ENCODE measurements around the gene SLC36A1. TPM values are rescaled to one million over a fixed set of nuclear protein-coding genes. Genes with fewer than 3 reads are reported as not detected.

SLC36A1 gene
- total RNA-seq, 5 donors from 2014 or later (not counting 1 experiment from before 2014, with no cell fraction given), result 5.1 to 8.5 (median 6.3) TPM

GRCh38 chr5:151476016-151476415, 28.6 kb downstream of the SLC36A1 start:
- CTCF ChIA-PET, result no interaction called here
- H3K9me3 Mint-ChIP-seq, result no peaks in the 10 kb centered on the region
- 80% methylated on average over 1 of the region's 3 CpGs for WGBS (ENCODE audit: insufficient coverage)
- peaks cover 4 to 31% of the 10 kb centered on the region in 2 donors for H3K36me3 ChIP-seq (ENCODE audit: control insufficient read depth in 2 of 2, extremely low read depth in 1 of 2, insufficient read depth in 1 of 2, low read length in 1 of 2)
- H3K9me3 ChIP-seq, result no peaks in the 10 kb centered on the region
- no peak overlapping the region for H3K27ac ChIP-seq (ENCODE audit: low read length)
- ATAC-seq (replicated peaks in 1 of 4), result no peak
- no peak overlapping the region for H3K4me3 ChIP-seq (ENCODE audit: control insufficient read depth in 1 of 2, extremely low read depth in 1 of 2, low read length in 1 of 2)
- H3K4me1 Mint-ChIP-seq, result no peaks in the 10 kb centered on the region
- peaks cover 64% of the 10 kb centered on the region for H3K36me3 Mint-ChIP-seq
- DNase-seq, result no peak
- POLR2A ChIA-PET, result no interaction called here
- no peaks in the 10 kb centered on the region for H3K4me1 ChIP-seq (ENCODE audit: control insufficient read depth in 1 of 2, extremely low read depth in 1 of 2, insufficient read depth in 2 of 2, low read length in 2 of 2)
- no peaks in the 10 kb centered on the region for H3K27me3 Mint-ChIP-seq
- H3K27ac Mint-ChIP-seq, result no peak overlapping the region
- no peak overlapping the region for H3K4me3 Mint-ChIP-seq
- no peaks in the 10 kb centered on the region for H3K27me3 ChIP-seq (replicated peaks in 1 of 2; ENCODE audit: control insufficient read depth in 2 of 2, extremely low read depth in 1 of 2, insufficient read depth in 2 of 2, low read length in 1 of 2)

GRCh38 chr5:151477101-151477500, 29.7 kb downstream of the SLC36A1 start:
- Histone ChIP-seq H3K36me3 (ENCODE audit: control insufficient read depth in 2 of 2, extremely low read depth in 1 of 2, insufficient read depth in 1 of 2, low read length in 1 of 2) (peaks cover 4 to 34% of the 10 kb centered on the region in 2 donors), H3K27me3 (replicated peaks in 1 of 2; ENCODE audit: control insufficient read depth in 2 of 2, extremely low read depth in 1 of 2, insufficient read depth in 2 of 2, low read length in 1 of 2) (no peaks in the 10 kb centered on the region), H3K27ac (ENCODE audit: low read length) (no peak overlapping the region), H3K9me3 (no peaks in the 10 kb centered on the region), H3K4me3 (ENCODE audit: control insufficient read depth in 1 of 2, extremely low read depth in 1 of 2, low read length in 1 of 2) (no peak overlapping the region), H3K4me1 (ENCODE audit: control insufficient read depth in 1 of 2, extremely low read depth in 1 of 2, insufficient read depth in 2 of 2, low read length in 2 of 2) (no peaks in the 10 kb centered on the region)
- H3K9me3 Mint-ChIP-seq, result no peaks in the 10 kb centered on the region
- CTCF ChIA-PET, result no interaction called here
- no peaks in the 10 kb centered on the region for H3K27me3 Mint-ChIP-seq
- DNase-seq (no peak), ATAC-seq (replicated peaks in 1 of 4) (no peak)
- H3K4me1 Mint-ChIP-seq, result no peaks in the 10 kb centered on the region
- WGBS (ENCODE audit: insufficient coverage), result 100% methylated on average over 2 of the region's 4 CpGs
- H3K27ac Mint-ChIP-seq, result no peak overlapping the region
- H3K36me3 Mint-ChIP-seq, result peaks cover 72% of the 10 kb centered on the region
- POLR2A ChIA-PET, result no interaction called here
- no peak overlapping the region for H3K4me3 Mint-ChIP-seq

GRCh38 chr5:151480384-151481293, 33.2 kb downstream of the SLC36A1 start:
- H3K27ac Mint-ChIP-seq, result no peak overlapping the region

GRCh38 chr5:151483176-151483575, 35.8 kb downstream of the SLC36A1 start:
- no peak for DNase-seq
- Mint-ChIP-seq H3K4me3 (no peak overlapping the region), H3K36me3 (peaks cover 81% of the 10 kb centered on the region), H3K9me3 (no peaks in the 10 kb centered on the region), H3K4me1 (no peaks in the 10 kb centered on the region), H3K27me3 (no peaks in the 10 kb centered on the region), H3K27ac (no peak overlapping the region)
- ChIA-PET CTCF (no interaction called here), POLR2A (no interaction called here)
- no peak for ATAC-seq (replicated peaks in 1 of 4)
- WGBS (ENCODE audit: insufficient coverage), result no CpG with 5 or more reads among the region's 3 CpGs
- H3K27ac ChIP-seq (ENCODE audit: low read length), result no peak overlapping the region
- peaks cover 3 to 39% of the 10 kb centered on the region in 2 donors for H3K36me3 ChIP-seq (ENCODE audit: control insufficient read depth in 2 of 2, extremely low read depth in 1 of 2, insufficient read depth in 1 of 2, low read length in 1 of 2)
- no peaks in the 10 kb centered on the region for H3K4me1 ChIP-seq (ENCODE audit: control insufficient read depth in 1 of 2, extremely low read depth in 1 of 2, insufficient read depth in 2 of 2, low read length in 2 of 2)
- no peaks in the 10 kb centered on the region for H3K27me3 ChIP-seq (replicated peaks in 1 of 2; ENCODE audit: control insufficient read depth in 2 of 2, extremely low read depth in 1 of 2, insufficient read depth in 2 of 2, low read length in 1 of 2)
- H3K9me3 ChIP-seq, result no peaks in the 10 kb centered on the region
- H3K4me3 ChIP-seq (ENCODE audit: control insufficient read depth in 1 of 2, extremely low read depth in 1 of 2, low read length in 1 of 2), result no peak overlapping the region

More at GRCh38 chr5:151480384-151481293, 33.2 kb downstream of the SLC36A1 start:
- H3K4me1 ChIP-seq (ENCODE audit: control insufficient read depth in 1 of 2, extremely low read depth in 1 of 2, insufficient read depth in 2 of 2, low read length in 2 of 2), result no peaks in the 10 kb centered on the region
- ATAC-seq (replicated peaks in 1 of 4) (no peak), DNase-seq (no peak)
- 86% methylated on average over 1 of the region's 7 CpGs for WGBS (ENCODE audit: insufficient coverage)
- Mint-ChIP-seq H3K9me3 (no peaks in the 10 kb centered on the region), H3K4me3 (no peak overlapping the region), H3K4me1 (no peaks in the 10 kb centered on the region), H3K27me3 (no peaks in the 10 kb centered on the region), H3K36me3 (peaks cover 74% of the 10 kb centered on the region)
- no peak overlapping the region for H3K4me3 ChIP-seq (ENCODE audit: control insufficient read depth in 1 of 2, extremely low read depth in 1 of 2, low read length in 1 of 2)
- ChIA-PET CTCF (no interaction called here), POLR2A (no interaction called here)
- H3K9me3 ChIP-seq, result no peaks in the 10 kb centered on the region
- H3K36me3 ChIP-seq (ENCODE audit: control insufficient read depth in 2 of 2, extremely low read depth in 1 of 2, insufficient read depth in 1 of 2, low read length in 1 of 2), result peaks cover 4 to 44% of the 10 kb centered on the region in 2 donors
- no peaks in the 10 kb centered on the region for H3K27me3 ChIP-seq (replicated peaks in 1 of 2; ENCODE audit: control insufficient read depth in 2 of 2, extremely low read depth in 1 of 2, insufficient read depth in 2 of 2, low read length in 1 of 2)
- no peak overlapping the region for H3K27ac ChIP-seq (ENCODE audit: low read length)

GRCh38 chr5:151483647-151484046, 36.2 kb downstream of the SLC36A1 start:
- Mint-ChIP-seq H3K4me3 (no peak overlapping the region), H3K9me3 (no peaks in the 10 kb centered on the region), H3K27ac (no peak overlapping the region), H3K4me1 (no peaks in the 10 kb centered on the region), H3K36me3 (peaks cover 81% of the 10 kb centered on the region), H3K27me3 (no peaks in the 10 kb centered on the region)
- Histone ChIP-seq H3K36me3 (ENCODE audit: control insufficient read depth in 2 of 2, extremely low read depth in 1 of 2, insufficient read depth in 1 of 2, low read length in 1 of 2) (peaks cover 6 to 39% of the 10 kb centered on the region in 2 donors), H3K4me3 (ENCODE audit: control insufficient read depth in 1 of 2, extremely low read depth in 1 of 2, low read length in 1 of 2) (no peak overlapping the region), H3K27ac (ENCODE audit: low read length) (no peak overlapping the region), H3K4me1 (ENCODE audit: control insufficient read depth in 1 of 2, extremely low read depth in 1 of 2, insufficient read depth in 2 of 2, low read length in 2 of 2) (no peaks in the 10 kb centered on the region), H3K27me3 (replicated peaks in 1 of 2; ENCODE audit: control insufficient read depth in 2 of 2, extremely low read depth in 1 of 2, insufficient read depth in 2 of 2, low read length in 1 of 2) (no peaks in the 10 kb centered on the region), H3K9me3 (no peaks in the 10 kb centered on the region)
- no CpG with 5 or more reads among the region's 5 CpGs for WGBS (ENCODE audit: insufficient coverage)
- ChIA-PET POLR2A (no interaction called here), CTCF (interaction anchor here in 1 of 2 donors (1.6 kb wide), 1 partner anchor 168 kb away, joined by 5 read pairs; no protein-coding TSS in a partner anchor)
- no peak for DNase-seq
- ATAC-seq (replicated peaks in 1 of 4), result no peak

- CTCF ChIA-PET, result no interaction called here
Measured at GRCh38 chr5:151487544-151487943, 40.1 kb downstream of the SLC36A1 start.

More at GRCh38 chr5:151487544-151487943, 40.1 kb downstream of the SLC36A1 start:
- DNase-seq (no peak), ATAC-seq (replicated peaks in 1 of 4) (no peak)
- peaks cover 6 to 44% of the 10 kb centered on the region in 2 donors for H3K36me3 ChIP-seq (ENCODE audit: control insufficient read depth in 2 of 2, extremely low read depth in 1 of 2, insufficient read depth in 1 of 2, low read length in 1 of 2)
- Mint-ChIP-seq H3K27me3 (no peaks in the 10 kb centered on the region), H3K36me3 (peaks cover 66% of the 10 kb centered on the region), H3K4me3 (no peak overlapping the region), H3K4me1 (no peaks in the 10 kb centered on the region), H3K27ac (no peak overlapping the region), H3K9me3 (no peaks in the 10 kb centered on the region)
- H3K4me3 ChIP-seq (ENCODE audit: control insufficient read depth in 1 of 2, extremely low read depth in 1 of 2, low read length in 1 of 2), result no peak overlapping the region
- no peaks in the 10 kb centered on the region for H3K4me1 ChIP-seq (ENCODE audit: control insufficient read depth in 1 of 2, extremely low read depth in 1 of 2, insufficient read depth in 2 of 2, low read length in 2 of 2)
- POLR2A ChIA-PET, result no interaction called here
- 92% methylated on average over 6 of the region's 7 CpGs for WGBS (ENCODE audit: insufficient coverage)
- H3K27me3 ChIP-seq (replicated peaks in 1 of 2; ENCODE audit: control insufficient read depth in 2 of 2, extremely low read depth in 1 of 2, insufficient read depth in 2 of 2, low read length in 1 of 2), result no peaks in the 10 kb centered on the region
- no peaks in the 10 kb centered on the region for H3K9me3 ChIP-seq
- H3K27ac ChIP-seq (ENCODE audit: low read length), result no peak overlapping the region
